Fibroblast of villous mesenchyme (primary cell): ENCODE measurements around the gene NADSYN1. TPM values are rescaled to one million over a fixed set of nuclear protein-coding genes. Genes with fewer than 3 reads are reported as not detected.

Experiments
- DNase-seq: peaks from one replicate; pipeline ENCODE4 v3.0.0-alpha.2; 2010; ENCODE audit warnings: low read depth
- H3K4me3 ChIP-seq: 2 replicates; pipeline ENCODE4 v1.5.1; 2011; ENCODE audit warnings: low read depth, mild to moderate bottlenecking, low read length
- total RNA-seq: library from RNA; depleted of rRNA; stranded (reverse); fragments of >200 nt; gene quantifications from 2 replicates; pipeline ENCODE4 v1.2.3, GENCODE V29; 2012
- TF ChIP-seq, protein P1 (sequence below): IDR thresholded peaks from 2 replicates; pipeline ENCODE4 v1.5.1; 2012; ENCODE audit warnings: low read depth, mild to moderate bottlenecking, low read length; ENCODE audit not compliant: insufficient read depth

The NADSYN1 gene
- total RNA-seq, 1 donor = 71.2 TPM

DNA sequence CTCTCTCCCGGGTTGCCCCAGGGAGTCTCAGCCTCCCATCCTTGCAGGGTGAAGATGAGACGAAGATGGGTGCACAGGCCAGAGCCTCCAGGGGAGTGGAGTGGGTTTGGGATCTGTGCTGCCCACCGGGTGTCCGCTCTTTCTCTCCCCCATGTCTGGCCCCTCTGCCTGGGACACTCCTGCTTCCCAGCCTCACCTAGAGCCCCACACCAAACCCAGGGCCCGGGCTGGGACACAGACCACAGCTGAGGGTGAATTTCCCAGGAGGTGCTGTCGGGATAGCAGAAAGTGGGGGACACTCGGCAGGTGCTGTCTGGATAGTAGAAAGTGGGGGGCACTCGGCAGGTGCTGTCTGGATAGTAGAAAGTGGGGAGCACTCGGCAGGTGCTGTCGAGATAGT lies 49.0 kb downstream of the NADSYN1 start:
- DNase-seq = no peak
- no peak overlapping the region for H3K4me3 ChIP-seq
- TF ChIP-seq, protein P1, sequence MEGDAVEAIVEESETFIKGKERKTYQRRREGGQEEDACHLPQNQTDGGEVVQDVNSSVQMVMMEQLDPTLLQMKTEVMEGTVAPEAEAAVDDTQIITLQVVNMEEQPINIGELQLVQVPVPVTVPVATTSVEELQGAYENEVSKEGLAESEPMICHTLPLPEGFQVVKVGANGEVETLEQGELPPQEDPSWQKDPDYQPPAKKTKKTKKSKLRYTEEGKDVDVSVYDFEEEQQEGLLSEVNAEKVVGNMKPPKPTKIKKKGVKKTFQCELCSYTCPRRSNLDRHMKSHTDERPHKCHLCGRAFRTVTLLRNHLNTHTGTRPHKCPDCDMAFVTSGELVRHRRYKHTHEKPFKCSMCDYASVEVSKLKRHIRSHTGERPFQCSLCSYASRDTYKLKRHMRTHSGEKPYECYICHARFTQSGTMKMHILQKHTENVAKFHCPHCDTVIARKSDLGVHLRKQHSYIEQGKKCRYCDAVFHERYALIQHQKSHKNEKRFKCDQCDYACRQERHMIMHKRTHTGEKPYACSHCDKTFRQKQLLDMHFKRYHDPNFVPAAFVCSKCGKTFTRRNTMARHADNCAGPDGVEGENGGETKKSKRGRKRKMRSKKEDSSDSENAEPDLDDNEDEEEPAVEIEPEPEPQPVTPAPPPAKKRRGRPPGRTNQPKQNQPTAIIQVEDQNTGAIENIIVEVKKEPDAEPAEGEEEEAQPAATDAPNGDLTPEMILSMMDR = no peak

DNA sequence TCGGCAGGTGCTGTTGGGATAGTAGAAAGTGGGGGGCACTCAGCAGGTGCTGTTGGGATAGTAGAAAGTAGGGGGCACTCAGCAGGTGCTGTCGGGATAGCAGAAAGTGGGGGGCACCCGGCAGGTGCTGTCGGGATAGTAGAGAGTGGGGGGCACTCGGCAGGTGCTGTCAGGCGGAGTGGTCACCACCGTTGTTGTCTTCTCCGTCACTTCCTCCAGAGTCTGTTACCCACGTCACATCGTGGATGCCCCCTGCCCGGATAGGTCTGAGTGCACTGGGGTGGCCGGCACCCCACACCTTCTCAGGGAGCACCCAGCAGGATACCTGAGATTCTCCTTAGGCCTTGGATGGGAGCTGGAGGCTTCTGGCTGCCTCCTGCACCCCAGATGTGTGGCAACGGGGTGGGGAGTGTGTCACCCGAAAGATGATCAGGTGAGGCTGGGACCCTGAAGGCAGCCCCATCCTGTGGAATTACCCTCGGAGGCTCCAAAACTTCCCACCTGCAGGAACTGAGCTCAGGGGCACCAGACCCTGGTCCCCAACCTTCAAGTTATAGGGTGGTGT lies 50.0 kb downstream of the NADSYN1 start:
- H3K4me3 ChIP-seq = no peak overlapping the region
- TF ChIP-seq, protein P1 = no peak

DNA sequence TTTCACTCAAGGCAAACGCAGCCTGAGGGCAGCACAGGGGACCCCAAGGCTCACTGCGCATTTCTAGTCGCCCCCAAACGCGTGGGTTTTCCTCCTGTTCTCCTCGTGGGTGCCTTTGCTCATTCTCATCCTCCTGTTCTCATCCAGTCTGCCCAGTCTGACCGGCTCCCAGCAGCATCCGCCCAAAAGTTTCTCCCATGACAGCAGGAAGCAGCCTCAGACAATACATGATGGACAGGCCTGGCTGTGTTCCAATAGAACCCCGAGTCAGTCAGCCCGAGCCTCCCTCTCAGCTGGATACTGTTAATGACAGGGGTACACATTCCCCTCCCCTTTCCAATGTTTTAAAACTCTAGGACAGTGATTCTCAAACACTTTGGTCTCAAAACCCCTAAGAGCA lies 51.5 kb downstream of the NADSYN1 start:
- TF ChIP-seq, protein P1 = no peak

More for the DNA sequence above, 50.0 kb downstream of the NADSYN1 start:
- DNase-seq = no peak

DNA sequence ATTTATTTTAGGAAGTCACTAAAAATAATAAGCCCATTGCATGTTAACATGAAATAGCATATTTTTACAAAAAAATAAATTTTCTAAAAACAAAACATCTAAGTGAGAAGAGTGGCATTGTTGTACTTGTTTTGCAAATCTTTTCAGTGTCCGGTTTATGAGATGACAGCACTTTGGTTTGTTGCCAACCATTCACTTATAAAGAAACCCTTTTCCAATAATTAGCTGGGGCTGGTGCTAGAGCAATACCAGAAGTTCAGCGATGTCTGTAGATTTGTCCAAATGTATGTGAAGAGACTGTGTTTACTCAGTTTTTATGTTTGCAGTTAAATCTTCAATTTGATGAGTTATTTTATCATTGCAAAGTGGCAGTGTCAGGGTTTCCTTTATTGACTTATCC lies 52.0 kb downstream of the NADSYN1 start:
- H3K4me3 ChIP-seq = no peak overlapping the region
- TF ChIP-seq, protein P1 = no peak
- no peak for DNase-seq

More for the DNA sequence above, 51.5 kb downstream of the NADSYN1 start:
- no peak for DNase-seq
- H3K4me3 ChIP-seq = no peak overlapping the region

DNA sequence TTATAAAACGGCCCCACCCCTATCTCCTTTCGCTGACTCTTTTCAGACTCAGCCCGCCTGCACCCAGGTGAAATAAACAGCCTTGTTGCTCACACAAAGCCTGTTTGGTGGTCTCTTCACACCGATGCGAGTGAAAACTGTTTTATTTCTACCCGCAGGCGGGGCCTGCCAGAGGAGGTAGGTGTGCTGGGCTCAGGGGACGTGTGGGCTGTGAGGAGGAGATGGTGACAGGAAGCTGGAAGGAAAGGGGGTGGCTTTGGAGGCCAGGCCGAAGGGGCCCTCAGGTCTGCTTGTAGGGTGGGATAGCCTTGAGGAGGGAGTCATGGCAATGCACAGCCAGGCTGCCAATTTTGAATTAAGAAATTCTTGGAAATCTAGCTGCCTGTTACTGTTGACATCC lies 52.8 kb downstream of the NADSYN1 start:
- TF ChIP-seq, protein P1 = no peak
- H3K4me3 ChIP-seq = no peak overlapping the region
- DNase-seq = no peak

DNA sequence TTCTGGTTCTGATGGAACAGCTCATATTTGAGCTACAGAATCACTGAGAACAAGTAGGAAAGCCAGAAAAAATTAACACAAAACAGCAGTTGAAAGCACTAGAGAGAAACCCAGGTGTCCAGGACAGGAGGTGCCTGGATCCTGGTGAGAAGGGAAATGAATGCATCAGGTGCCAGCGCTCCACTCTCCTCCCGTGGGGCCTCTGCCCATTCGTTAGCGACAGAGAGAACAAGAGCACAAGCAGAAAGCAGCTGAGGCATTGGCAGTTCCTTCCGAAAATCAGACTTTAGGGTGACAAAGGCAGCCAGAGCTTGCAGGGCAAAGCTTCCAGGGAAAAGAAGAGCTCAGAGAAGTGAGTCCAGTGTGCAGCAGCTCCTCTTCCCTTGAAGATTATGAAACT lies 54.1 kb downstream of the NADSYN1 start:
- H3K4me3 ChIP-seq = no peak overlapping the region
- DNase-seq = no peak
- TF ChIP-seq, protein P1 = no peak
